ENCODE results near the gene MRPL27. TPM values are rescaled to one million over a fixed set of nuclear protein-coding genes. Genes with fewer than 3 reads are reported as not detected.

The MRPL27 gene
- total RNA-seq, 1 experiment from 2014 or later: 106 TPM

DNA sequence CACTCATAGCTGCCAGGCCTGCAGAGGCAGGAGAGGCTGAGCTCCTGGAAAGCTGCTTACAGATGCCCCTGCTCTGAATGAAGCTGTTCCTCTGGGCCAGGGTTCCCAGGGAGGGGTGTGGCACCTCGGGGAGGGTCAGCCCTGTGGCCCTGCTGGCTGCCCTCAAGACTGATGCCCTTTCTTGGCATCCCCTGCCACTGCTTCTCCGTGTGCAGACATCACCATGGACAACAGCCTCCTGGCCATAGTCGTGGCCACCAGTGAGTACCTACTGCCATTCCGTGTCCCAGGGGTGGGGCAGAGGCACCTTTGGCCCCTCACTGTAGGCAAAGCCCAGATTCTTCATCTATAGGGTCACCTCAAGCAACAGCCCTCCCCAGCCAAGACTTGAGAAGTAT, 8.9 kb downstream of the MRPL27 start:
- intact Hi-C loops (cut with micrococcal nuclease): no loop called here
- H4K20me1 ChIP-seq (ENCODE audit: insufficient read depth): no peaks in the 10 kb centered on the region
- ATAC-seq: no peak
- H3K27ac ChIP-seq (ENCODE audit: low read depth, low read length): no peak overlapping the region
- no peaks in the 10 kb centered on the region for H3K9me2 ChIP-seq (ENCODE audit: insufficient read depth)
- DNase-seq (ENCODE audit: low read depth, low spot score): no peak
- H3K27me3 ChIP-seq (ENCODE audit: insufficient read depth, low read length): no peaks in the 10 kb centered on the region
- ChIA-PET RAD21 (ENCODE audit: low non-redundant PET in 1 of 2, low total read pairs in 2 of 2, uncharacterized antibody in 2 of 2, unreplicated experiment in 2 of 2) (no interaction called here), CTCF (interaction anchor here (1.2 to 3.6 kb wide), 2 partner anchors 33 to 115 kb away, joined by 3 to 33 read pairs; partner anchors contain the start of genes LRRC59 and RSAD1), POLR2A (no interaction called here)
- H3K4me3 ChIP-seq (replicated peaks in 1 of 2; ENCODE audit: low read depth in 1 of 2, low read length in 2 of 2): no peak overlapping the region
- BruUV-seq (replicated peaks): no TSS peak
- no peak overlapping the region for H2AFZ ChIP-seq (ENCODE audit: low read depth, low read length, poor library complexity, severe bottlenecking)
- peaks cover 3 to 8% of the 10 kb centered on the region in 2 experiments; a peak in 2 of 4 replicates for H3K4me1 ChIP-seq (ENCODE audit: control insufficient read depth in 1 of 2, insufficient read depth in 2 of 2, low read length in 2 of 2)
- peaks cover 33 to 41% of the 10 kb centered on the region in 2 experiments; a peak in 3 of 4 replicates for H3K36me3 ChIP-seq (ENCODE audit: control insufficient read depth in 1 of 2, insufficient read depth in 2 of 2, low read length in 2 of 2)
- no peak overlapping the region for H3K9ac ChIP-seq (ENCODE audit: low read length)
- no peaks in the 10 kb centered on the region for H3K9me3 ChIP-seq (ENCODE audit: control insufficient read depth in 1 of 2, insufficient read depth in 1 of 2, low read depth in 1 of 2, low read length in 2 of 2)
- TF ChIP-seq TCF7L2 (IDR thresholded peaks at IDR 0.05; ENCODE audit: borderline replicate concordance, extremely low read depth, insufficient read depth, insufficient read length) (no peak), POLR2AphosphoS5 (IDR thresholded peaks at IDR 0.05; ENCODE audit: low read depth, low read length) (no peak; the same call in 1 of the 2 replicates), SP1 (IDR thresholded peaks at IDR 0.05; ENCODE audit: low read depth) (no peak), EZH2phosphoT487 (IDR thresholded peaks at IDR 0.05; ENCODE audit: borderline replicate concordance) (no peak), SRF (IDR thresholded peaks at IDR 0.05; ENCODE audit: low read depth) (no peak), EZH2 (IDR thresholded peaks at IDR 0.05) (no peak), SIN3A (IDR thresholded peaks at IDR 0.05; ENCODE audit: low read depth) (no peak)
- TF ChIP-seq, protein P1, sequence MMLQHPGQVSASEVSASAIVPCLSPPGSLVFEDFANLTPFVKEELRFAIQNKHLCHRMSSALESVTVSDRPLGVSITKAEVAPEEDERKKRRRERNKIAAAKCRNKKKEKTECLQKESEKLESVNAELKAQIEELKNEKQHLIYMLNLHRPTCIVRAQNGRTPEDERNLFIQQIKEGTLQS (IDR thresholded peaks at IDR 0.05): no peak
- TF ChIP-seq, protein P2, sequence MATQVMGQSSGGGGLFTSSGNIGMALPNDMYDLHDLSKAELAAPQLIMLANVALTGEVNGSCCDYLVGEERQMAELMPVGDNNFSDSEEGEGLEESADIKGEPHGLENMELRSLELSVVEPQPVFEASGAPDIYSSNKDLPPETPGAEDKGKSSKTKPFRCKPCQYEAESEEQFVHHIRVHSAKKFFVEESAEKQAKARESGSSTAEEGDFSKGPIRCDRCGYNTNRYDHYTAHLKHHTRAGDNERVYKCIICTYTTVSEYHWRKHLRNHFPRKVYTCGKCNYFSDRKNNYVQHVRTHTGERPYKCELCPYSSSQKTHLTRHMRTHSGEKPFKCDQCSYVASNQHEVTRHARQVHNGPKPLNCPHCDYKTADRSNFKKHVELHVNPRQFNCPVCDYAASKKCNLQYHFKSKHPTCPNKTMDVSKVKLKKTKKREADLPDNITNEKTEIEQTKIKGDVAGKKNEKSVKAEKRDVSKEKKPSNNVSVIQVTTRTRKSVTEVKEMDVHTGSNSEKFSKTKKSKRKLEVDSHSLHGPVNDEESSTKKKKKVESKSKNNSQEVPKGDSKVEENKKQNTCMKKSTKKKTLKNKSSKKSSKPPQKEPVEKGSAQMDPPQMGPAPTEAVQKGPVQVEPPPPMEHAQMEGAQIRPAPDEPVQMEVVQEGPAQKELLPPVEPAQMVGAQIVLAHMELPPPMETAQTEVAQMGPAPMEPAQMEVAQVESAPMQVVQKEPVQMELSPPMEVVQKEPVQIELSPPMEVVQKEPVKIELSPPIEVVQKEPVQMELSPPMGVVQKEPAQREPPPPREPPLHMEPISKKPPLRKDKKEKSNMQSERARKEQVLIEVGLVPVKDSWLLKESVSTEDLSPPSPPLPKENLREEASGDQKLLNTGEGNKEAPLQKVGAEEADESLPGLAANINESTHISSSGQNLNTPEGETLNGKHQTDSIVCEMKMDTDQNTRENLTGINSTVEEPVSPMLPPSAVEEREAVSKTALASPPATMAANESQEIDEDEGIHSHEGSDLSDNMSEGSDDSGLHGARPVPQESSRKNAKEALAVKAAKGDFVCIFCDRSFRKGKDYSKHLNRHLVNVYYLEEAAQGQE (IDR thresholded peaks at IDR 0.05; ENCODE audit: low read depth): no peak
- peaks cover 8% of the 10 kb centered on the region; the same call in 1 of the 2 replicates for H3K79me2 ChIP-seq (ENCODE audit: insufficient read depth, low read length)
- H3K4me2 ChIP-seq (ENCODE audit: low read length): no peak overlapping the region

All from HCT116 (cell line).